Keratinocyte (primary cell): ENCODE measurements around the gene HCN3. TPM values are rescaled to one million over a fixed set of nuclear protein-coding genes. Genes with fewer than 3 reads are reported as not detected.

Source experiments
- DNase-seq: peaks from one replicate; pipeline ENCODE4 v3.0.0-alpha.2; 2011; ENCODE audit warnings: low read depth, missing footprints, low spot score
- FAIRE-seq: peaks from 2 replicates; lab custom pipeline; 2011; peaks lifted over from hg19 to GRCh38; lab: Jason Lieb, UNC
- H2AFZ ChIP-seq: 2 replicates; pipeline ENCODE4 v1.6.0; 2012; ENCODE audit warnings: low read length, control low read depth, inconsistent platforms; ENCODE audit not compliant: control insufficient read depth
- H3K27ac ChIP-seq: 2 replicates; pipeline ENCODE4 v1.5.1; 2011; ENCODE audit warnings: low read length; ENCODE audit not compliant: control insufficient read depth, insufficient read depth
- H3K27me3 ChIP-seq: 3 replicates; pipeline ENCODE4 v1.6.0; 2011; ENCODE audit warnings: low read length; ENCODE audit not compliant: control insufficient read depth, insufficient read depth; ENCODE audit errors: extremely low read depth
- H3K36me3 ChIP-seq, 2 experiments: 2 replicates in 1 of 2; 3 replicates in 1 of 2; pipeline ENCODE4 v1.5.1; 2011; ENCODE audit warnings: low read length in 2 of 2, mild to moderate bottlenecking in 1 of 2; ENCODE audit not compliant: control insufficient read depth in 2 of 2, insufficient read depth in 2 of 2; ENCODE audit errors: extremely low read depth in 1 of 2
- H3K4me1 ChIP-seq: 3 replicates; pipeline ENCODE4 v1.5.1; 2011; ENCODE audit warnings: low read length; ENCODE audit not compliant: control insufficient read depth, insufficient read depth; ENCODE audit errors: extremely low read depth
- H3K4me2 ChIP-seq: 3 replicates; pipeline ENCODE4 v1.6.0; 2011; ENCODE audit warnings: low read depth, low read length; ENCODE audit not compliant: control insufficient read depth, insufficient read depth; ENCODE audit errors: extremely low read depth
- H3K4me3 ChIP-seq, 3 experiments: fragments of 200-600 bp in 1 of 3; sonication (generic) in 1 of 3; 2 replicates in 2 of 3; 3 replicates in 1 of 3; pipeline ENCODE4 v1.5.1; 2011 to 2016; ENCODE audit warnings: low read length in 3 of 3, mild to moderate bottlenecking in 3 of 3, control low read depth in 2 of 3, inconsistent platforms in 1 of 3, low read depth in 1 of 3, mixed read lengths in 1 of 3, mixed run types in 1 of 3, moderate library complexity in 1 of 3; ENCODE audit not compliant: control insufficient read depth in 2 of 3, insufficient read depth in 2 of 3; ENCODE audit errors: extremely low read depth in 1 of 3
- H3K79me2 ChIP-seq: 2 replicates; pipeline ENCODE4 v1.6.0; 2012; ENCODE audit warnings: low read length; ENCODE audit not compliant: control insufficient read depth, insufficient read depth
- H3K9ac ChIP-seq: 3 replicates; pipeline ENCODE4 v1.6.0; 2011; ENCODE audit warnings: low read length; ENCODE audit not compliant: control insufficient read depth, insufficient read depth; ENCODE audit errors: extremely low read depth
- H3K9me1 ChIP-seq: 3 replicates; pipeline ENCODE4 v1.6.0; 2011; ENCODE audit warnings: low read length; ENCODE audit not compliant: control insufficient read depth, insufficient read depth; ENCODE audit errors: extremely low read depth
- H3K9me3 ChIP-seq: 2 replicates; pipeline ENCODE4 v1.5.1; 2012; ENCODE audit warnings: low read depth, low read length; ENCODE audit not compliant: control insufficient read depth
- H4K20me1 ChIP-seq: 3 replicates; pipeline ENCODE4 v1.6.0; 2011; ENCODE audit warnings: low read length; ENCODE audit not compliant: control insufficient read depth, insufficient read depth; ENCODE audit errors: extremely low read depth
- EZH2 ChIP-seq: IDR thresholded peaks from one replicate; pipeline ENCODE4 v1.6.1; 2012; ENCODE audit warnings: inconsistent platforms, mild to moderate bottlenecking, low read length, moderate library complexity
- dilution Hi-C: fragments of 300-500 bp; cut with MboI; formaldehyde crosslinking; loops from one replicate; pipeline ENCODE4 v1.7.0; 2020; ENCODE audit warnings: low sequenced_read_pairs; ENCODE audit not compliant: extremely low pct_ligation_motif_present
- polyA plus RNA-seq, 5 experiments: library from polyadenylated mRNA; depleted of rRNA in 3 of 5; stranded (reverse) in 3 of 5; stranded (forward) in 1 of 5; unstranded in 1 of 5; fragments of >200 nt; gene quantifications; 1 replicate in 1 of 5; 2 replicates in 3 of 5; 3 replicates in 1 of 5; pipeline versions ENCODE4 v1.2.1 to v1.2.3, GENCODE V29; 2011 to 2012; ENCODE audit warnings: missing spikeins in 2 of 5, low read depth in 1 of 5, low replicate concordance in 1 of 5
- TF ChIP-seq, protein P1 (sequence below), 3 experiments: IDR thresholded peaks in 1 of 3; conservative IDR thresholded peaks in 1 of 3; optimal IDR thresholded peaks in 1 of 3; 2 replicates in 2 of 3; 3 replicates in 1 of 3; pipeline versions ENCODE3 to v1.5.1; 2011; ENCODE audit warnings: low read length in 3 of 3, mild to moderate bottlenecking in 3 of 3, moderate library complexity in 2 of 3, control low read depth in 1 of 3, inconsistent platforms in 1 of 3; ENCODE audit not compliant: insufficient read depth in 2 of 3; ENCODE audit errors: extremely low read depth in 1 of 3

The HCN3 gene
- polyA plus RNA-seq, 1 donor (not counting 4 experiments of a cell fraction or from before 2014, with no cell fraction given), result 3.0 TPM

DNA sequence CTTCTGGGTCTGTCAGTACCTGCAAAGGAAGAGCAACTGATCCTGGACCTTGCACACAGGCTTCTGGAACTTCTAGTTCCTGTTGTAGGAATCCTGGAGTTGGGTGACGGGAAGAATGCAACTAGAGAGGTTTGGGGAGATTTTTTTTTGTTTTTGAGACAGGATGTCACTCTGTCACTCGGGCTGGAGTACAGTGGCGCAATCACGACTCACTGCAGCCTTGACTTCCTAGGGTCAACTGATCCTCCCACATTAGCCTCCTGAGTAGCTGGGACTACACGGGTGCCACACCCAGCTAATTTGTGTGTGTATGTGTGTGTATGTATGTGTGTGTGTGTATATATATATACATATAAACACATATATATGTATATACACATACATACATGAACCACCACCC is 40.8 kb upstream of the HCN3 start:
- Histone ChIP-seq H3K4me1 (peaks cover 4% of the 10 kb centered on the region), H3K36me3 (peaks cover 2 to 7% of the 10 kb centered on the region in 2 experiments), H3K9me3 (no peaks in the 10 kb centered on the region), H2AFZ (no peak overlapping the region), H4K20me1 (no peaks in the 10 kb centered on the region), H3K79me2 (no peaks in the 10 kb centered on the region), H3K9me1 (no peaks in the 10 kb centered on the region), H3K4me3 (no peak overlapping the region), H3K4me2 (no peak overlapping the region), H3K9ac (no peak overlapping the region), H3K27ac (no peak overlapping the region), H3K27me3 (no peaks in the 10 kb centered on the region)
- dilution Hi-C loops, result no loop called here
- no peak for TF ChIP-seq EZH2
- TF ChIP-seq, protein P1, sequence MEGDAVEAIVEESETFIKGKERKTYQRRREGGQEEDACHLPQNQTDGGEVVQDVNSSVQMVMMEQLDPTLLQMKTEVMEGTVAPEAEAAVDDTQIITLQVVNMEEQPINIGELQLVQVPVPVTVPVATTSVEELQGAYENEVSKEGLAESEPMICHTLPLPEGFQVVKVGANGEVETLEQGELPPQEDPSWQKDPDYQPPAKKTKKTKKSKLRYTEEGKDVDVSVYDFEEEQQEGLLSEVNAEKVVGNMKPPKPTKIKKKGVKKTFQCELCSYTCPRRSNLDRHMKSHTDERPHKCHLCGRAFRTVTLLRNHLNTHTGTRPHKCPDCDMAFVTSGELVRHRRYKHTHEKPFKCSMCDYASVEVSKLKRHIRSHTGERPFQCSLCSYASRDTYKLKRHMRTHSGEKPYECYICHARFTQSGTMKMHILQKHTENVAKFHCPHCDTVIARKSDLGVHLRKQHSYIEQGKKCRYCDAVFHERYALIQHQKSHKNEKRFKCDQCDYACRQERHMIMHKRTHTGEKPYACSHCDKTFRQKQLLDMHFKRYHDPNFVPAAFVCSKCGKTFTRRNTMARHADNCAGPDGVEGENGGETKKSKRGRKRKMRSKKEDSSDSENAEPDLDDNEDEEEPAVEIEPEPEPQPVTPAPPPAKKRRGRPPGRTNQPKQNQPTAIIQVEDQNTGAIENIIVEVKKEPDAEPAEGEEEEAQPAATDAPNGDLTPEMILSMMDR (optimal IDR thresholded peaks at IDR 0.05 in 1 of 3, IDR thresholded peaks at IDR 0.05 in 1 of 3, conservative IDR thresholded peaks at IDR 0.05 in 1 of 3; ENCODE audit: extremely low read depth in 1 of 3, insufficient read depth in 2 of 3, low read length in 3 of 3), result no peak
- DNase-seq, result no peak
- FAIRE-seq, result no peak

DNA sequence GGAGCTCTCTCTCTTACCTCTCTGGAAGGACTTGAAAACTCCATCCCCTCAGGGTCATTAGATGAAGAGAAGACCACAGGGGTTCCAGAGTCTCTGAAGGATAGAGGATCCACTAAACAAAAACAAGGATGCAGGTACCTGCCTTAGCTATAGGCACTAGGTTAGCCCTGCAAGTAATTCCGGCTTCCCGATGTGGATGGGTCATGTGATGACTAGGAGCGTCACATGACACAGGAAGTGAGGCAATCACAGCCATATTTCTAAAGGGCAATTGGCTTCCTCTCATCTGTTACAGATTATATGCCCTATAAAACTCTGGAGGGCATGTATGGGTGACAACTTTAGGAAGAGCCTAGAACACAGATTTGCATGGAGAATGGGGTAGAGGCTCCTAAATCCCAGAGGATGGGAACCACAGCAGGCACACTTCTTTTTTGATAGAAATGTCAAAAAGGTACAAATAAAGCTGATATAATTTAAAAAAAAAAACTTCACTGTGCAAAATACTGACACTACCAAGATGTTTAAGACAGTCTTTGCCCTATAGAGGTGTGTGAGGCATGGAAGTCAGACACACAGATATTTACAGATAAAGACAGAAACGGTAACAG is 36.1 kb upstream of the HCN3 start:
- H3K4me2 ChIP-seq, result peak overlapping the region; percentile 76
- DNase-seq (no peak), FAIRE-seq (no peak)
- H3K36me3 ChIP-seq, result peaks cover 2 to 4% of the 10 kb centered on the region in 2 experiments
- peak overlapping the region; percentile 59 for H2AFZ ChIP-seq
- H3K27ac ChIP-seq, result peak overlapping the region; percentile 71
- H3K9me1 ChIP-seq, result no peaks in the 10 kb centered on the region
- dilution Hi-C loops, result no loop called here
- TF ChIP-seq, protein P1 (optimal IDR thresholded peaks at IDR 0.05 in 1 of 3, IDR thresholded peaks at IDR 0.05 in 1 of 3, conservative IDR thresholded peaks at IDR 0.05 in 1 of 3; ENCODE audit: extremely low read depth in 1 of 3, insufficient read depth in 2 of 3, low read length in 3 of 3), result no peak
- no peak for TF ChIP-seq EZH2
- no peaks in the 10 kb centered on the region for H3K9me3 ChIP-seq
- H3K9ac ChIP-seq, result peak overlapping the region; percentile 56
- H3K27me3 ChIP-seq, result no peaks in the 10 kb centered on the region
- no peaks in the 10 kb centered on the region for H3K79me2 ChIP-seq
- peaks cover 19% of the 10 kb centered on the region for H3K4me1 ChIP-seq
- peak overlapping the region; percentile 39 to 66 (median 55) for H3K4me3 ChIP-seq
- no peaks in the 10 kb centered on the region for H4K20me1 ChIP-seq
